ENCODE measurements around the gene MTHFSD. TPM values are rescaled to one million over a fixed set of nuclear protein-coding genes. Genes with fewer than 3 reads are reported as not detected.

Gene MTHFSD, protein sequence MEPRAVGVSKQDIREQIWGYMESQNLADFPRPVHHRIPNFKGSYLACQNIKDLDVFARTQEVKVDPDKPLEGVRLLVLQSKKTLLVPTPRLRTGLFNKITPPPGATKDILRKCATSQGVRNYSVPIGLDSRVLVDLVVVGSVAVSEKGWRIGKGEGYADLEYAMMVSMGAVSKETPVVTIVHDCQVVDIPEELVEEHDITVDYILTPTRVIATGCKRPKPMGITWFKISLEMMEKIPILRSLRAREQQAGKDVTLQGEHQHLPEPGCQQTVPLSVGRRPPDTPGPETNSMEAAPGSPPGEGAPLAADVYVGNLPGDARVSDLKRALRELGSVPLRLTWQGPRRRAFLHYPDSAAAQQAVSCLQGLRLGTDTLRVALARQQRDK
- 11.0 TPM for total RNA-seq
- polyA plus RNA-seq: 18.4 TPM
- long read RNA-seq, donor 1, partial matches to known transcripts: 0 of 1 reads
- long read RNA-seq, donor 1, other reads (novel, unspliced or antisense): 0 of 1 reads
- long read RNA-seq, donor 2: 0 reads
- long read RNA-seq, donor 3, transcript MTHFSD-219 (1 exons, 3,623 nt): major isoform, 22 of 29 reads
- long read RNA-seq, donor 3, partial matches to known transcripts: 0 of 29 reads
- long read RNA-seq, donor 3, other reads (novel, unspliced or antisense): 0 of 29 reads
- long read RNA-seq, donor 4, transcript MTHFSD-219 (1 exons, 3,623 nt): major isoform, 15 of 17 reads
- long read RNA-seq, donor 4, partial matches to known transcripts: 0 of 17 reads
- long read RNA-seq, donor 4, other reads (novel, unspliced or antisense): 0 of 17 reads
- long read RNA-seq, donor 5, transcript MTHFSD-219 (1 exons, 3,623 nt): major isoform, 11 of 17 reads
- long read RNA-seq, donor 5, partial matches to known transcripts: 0 of 17 reads
- long read RNA-seq, donor 5, other reads (novel, unspliced or antisense): 0 of 17 reads
- long read RNA-seq, donor 6, transcript MTHFSD-219 (1 exons, 3,623 nt): major isoform, 8 of 10 reads
- long read RNA-seq, donor 6, partial matches to known transcripts: 0 of 10 reads
- long read RNA-seq, donor 6, other reads (novel, unspliced or antisense): 0 of 10 reads
- long read RNA-seq, donor 7, transcript MTHFSD-219 (1 exons, 3,623 nt): major isoform, 9 of 11 reads
- long read RNA-seq, donor 7, partial matches to known transcripts: 0 of 11 reads
- long read RNA-seq, donor 7, other reads (novel, unspliced or antisense): 0 of 11 reads
- long read RNA-seq, donor 8, partial matches to known transcripts: 0 of 6 reads
- long read RNA-seq, donor 8, other reads (novel, unspliced or antisense): 0 of 6 reads
- long read RNA-seq, donor 9, transcript MTHFSD-219 (1 exons, 3,623 nt): major isoform, 5 of 5 reads
- long read RNA-seq, donor 9, partial matches to known transcripts: 0 of 5 reads
- long read RNA-seq, donor 9, other reads (novel, unspliced or antisense): 0 of 5 reads
- long read RNA-seq, donor 10, partial matches to known transcripts: 0 of 3 reads
- long read RNA-seq, donor 10, other reads (novel, unspliced or antisense): 0 of 3 reads

DNA sequence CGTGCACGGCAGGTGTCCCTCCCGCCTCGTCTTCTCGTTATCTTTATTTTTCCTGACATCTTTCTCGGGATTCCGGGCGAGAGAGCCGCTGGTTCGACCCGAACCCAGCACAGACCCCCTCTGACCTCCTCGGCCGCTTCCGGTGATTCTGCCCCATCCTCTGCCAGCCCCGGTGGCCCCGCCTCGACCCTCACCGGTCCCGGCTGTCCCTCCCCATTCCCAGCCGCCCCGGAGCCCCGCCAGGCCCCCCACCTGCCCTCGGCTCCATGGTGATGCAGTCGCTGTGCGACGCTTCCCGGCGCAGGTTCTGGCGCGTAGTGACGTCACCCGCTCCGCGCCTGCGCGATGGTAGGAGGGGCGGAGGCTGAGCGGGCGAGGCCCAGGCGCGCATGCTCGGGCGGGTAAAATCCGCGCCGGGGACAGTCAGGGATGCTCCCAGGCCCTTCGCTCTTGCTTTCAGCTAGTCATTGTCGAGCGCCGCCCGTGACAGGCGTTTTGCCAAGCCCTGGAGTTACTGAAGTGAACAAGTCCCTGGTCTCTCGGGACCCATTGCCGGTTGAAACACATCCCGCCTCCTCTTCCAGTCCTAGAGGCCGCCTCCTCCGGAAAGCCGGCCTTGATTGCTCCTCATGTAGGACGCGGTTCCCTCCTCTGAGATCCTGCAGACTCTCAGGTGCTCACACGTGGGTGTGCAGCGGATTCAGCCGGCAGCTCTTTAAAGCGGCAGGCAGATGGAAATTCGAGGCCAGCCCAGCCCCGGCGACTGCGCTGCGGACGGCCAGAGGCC lies at the start of gene MTHFSD:
Gene MTHFSD (minus strand): TSS at position 319 of the 787 bp plus-strand sequence. CDS start 51 bp downstream, at position 268.
- WGBS: 4% methylated on average over 70 of the region's 70 CpGs
- Histone ChIP-seq H3K36me3 (ENCODE audit: control insufficient read depth in 2 of 2, insufficient read depth in 2 of 2, low read length in 1 of 2) (peaks cover 4 to 9% of the 10 kb centered on the region in 2 donors), H3K27me3 (ENCODE audit: control insufficient read depth in 2 of 2, insufficient read depth in 1 of 2, low read length in 1 of 2) (peaks cover 9 to 12% of the 10 kb centered on the region in 2 donors), H3K27ac (ENCODE audit: low read depth in 1 of 2, low read length in 1 of 2) (peak within 1 kb of the TSS; percentile 75 to 84), H3K9me3 (ENCODE audit: control insufficient read depth in 2 of 2, insufficient read depth in 1 of 2, low read length in 1 of 2) (no peaks in the 10 kb centered on the region), H3K4me3 (ENCODE audit: low read length in 2 of 2) (peak within 1 kb of the TSS; percentile 94 to 95), H3K4me1 (ENCODE audit: control insufficient read depth in 2 of 2, insufficient read depth in 2 of 2, low read length in 2 of 2) (peaks cover 16 to 25% of the 10 kb centered on the region in 2 donors)
- peak; percentile 76 to 96 (median 91) for DNase-seq (ENCODE audit: low read depth in 6 of 9, low spot score in 9 of 9)

DNA sequence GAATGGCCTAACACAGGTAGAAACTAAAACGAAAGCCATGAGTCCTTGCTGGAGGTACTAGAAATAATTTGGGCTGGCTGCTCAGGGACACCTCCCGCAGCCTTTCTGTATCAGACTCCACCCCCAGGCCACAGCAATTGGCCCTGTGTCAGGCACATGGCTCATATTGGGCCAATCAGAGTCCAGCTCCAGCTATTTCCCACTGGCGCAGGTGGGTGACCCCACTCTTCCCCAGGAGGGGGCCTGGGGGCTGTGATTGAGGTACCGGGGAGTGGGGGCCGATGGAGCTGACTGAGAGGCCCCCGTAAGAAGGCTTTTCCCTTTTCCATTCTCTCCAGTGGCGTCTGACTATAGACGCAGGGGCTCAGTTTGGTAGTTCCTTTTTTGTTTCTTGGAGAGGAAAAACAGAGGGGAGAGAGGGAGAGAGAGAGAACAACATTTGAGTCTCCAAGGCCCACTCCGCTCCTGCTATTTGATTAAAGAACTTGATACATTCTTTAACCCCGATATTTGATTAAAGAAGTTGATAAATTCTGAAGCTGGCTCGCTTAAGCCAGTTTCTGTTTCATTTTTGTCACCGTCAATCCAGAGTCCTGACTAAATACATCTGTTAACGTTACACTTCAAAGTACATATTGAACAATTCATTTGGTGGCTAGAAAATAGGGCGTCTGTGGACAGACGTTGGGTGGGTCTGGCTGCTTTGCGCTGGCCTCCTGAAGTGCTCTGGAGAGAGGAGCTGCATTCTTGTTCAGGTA lies 49.6 kb upstream of the MTHFSD start:
- peak overlapping the region; percentile 6 to 7 for H3K4me3 ChIP-seq (ENCODE audit: low read length in 2 of 2)
- peaks cover 0 to 3% of the 10 kb centered on the region in 2 donors for H3K4me1 ChIP-seq (ENCODE audit: control insufficient read depth in 2 of 2, insufficient read depth in 2 of 2, low read length in 2 of 2)
- peak in 1 of 9 donors; percentile 5 for DNase-seq (ENCODE audit: low read depth in 6 of 9, low spot score in 9 of 9)

DNA sequence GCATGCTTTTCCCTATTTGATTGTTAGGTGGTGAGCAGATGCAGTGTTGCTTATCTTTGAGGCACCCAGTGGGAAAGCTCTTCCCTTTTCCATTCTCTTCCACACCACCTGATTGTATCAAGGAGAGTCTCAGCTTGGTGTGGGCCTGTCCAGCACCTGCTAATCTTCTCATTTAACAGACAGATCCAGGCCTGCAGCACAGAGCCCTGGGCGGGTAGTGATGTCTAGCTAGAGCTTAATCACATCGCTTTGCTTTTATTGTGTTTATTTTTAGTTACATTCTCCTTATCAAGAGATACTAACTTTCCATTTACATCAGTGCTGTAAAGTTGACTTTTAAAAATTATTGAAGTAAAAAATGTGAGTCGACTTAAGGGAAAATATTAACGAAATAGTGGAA lies 47.5 kb upstream of the MTHFSD start:
- Histone ChIP-seq H3K36me3 (ENCODE audit: control insufficient read depth in 2 of 2, insufficient read depth in 2 of 2, low read length in 1 of 2) (no peaks in the 10 kb centered on the region), H3K4me3 (ENCODE audit: low read length in 2 of 2) (no peak overlapping the region), H3K4me1 (ENCODE audit: control insufficient read depth in 2 of 2, insufficient read depth in 2 of 2, low read length in 2 of 2) (peaks cover 0 to 3% of the 10 kb centered on the region in 2 donors), H3K27ac (ENCODE audit: low read depth in 1 of 2, low read length in 1 of 2) (no peak overlapping the region), H3K27me3 (ENCODE audit: control insufficient read depth in 2 of 2, insufficient read depth in 1 of 2, low read length in 1 of 2) (peaks cover 0 to 2% of the 10 kb centered on the region in 2 donors), H3K9me3 (ENCODE audit: control insufficient read depth in 2 of 2, insufficient read depth in 1 of 2, low read length in 1 of 2) (peaks cover 0 to 3% of the 10 kb centered on the region in 2 donors)
- DNase-seq (ENCODE audit: low read depth in 6 of 9, low spot score in 9 of 9): no peak
- WGBS: 93% methylated on average over 4 of the region's 4 CpGs

More for the DNA sequence above, 49.6 kb upstream of the MTHFSD start:
- Histone ChIP-seq H3K27ac (ENCODE audit: low read depth in 1 of 2, low read length in 1 of 2) (no peak overlapping the region), H3K36me3 (ENCODE audit: control insufficient read depth in 2 of 2, insufficient read depth in 2 of 2, low read length in 1 of 2) (no peaks in the 10 kb centered on the region), H3K27me3 (ENCODE audit: control insufficient read depth in 2 of 2, insufficient read depth in 1 of 2, low read length in 1 of 2) (peaks cover 0 to 2% of the 10 kb centered on the region in 2 donors), H3K9me3 (ENCODE audit: control insufficient read depth in 2 of 2, insufficient read depth in 1 of 2, low read length in 1 of 2) (peaks cover 0 to 3% of the 10 kb centered on the region in 2 donors)
- 16% methylated on average over 16 of the region's 16 CpGs for WGBS

DNA sequence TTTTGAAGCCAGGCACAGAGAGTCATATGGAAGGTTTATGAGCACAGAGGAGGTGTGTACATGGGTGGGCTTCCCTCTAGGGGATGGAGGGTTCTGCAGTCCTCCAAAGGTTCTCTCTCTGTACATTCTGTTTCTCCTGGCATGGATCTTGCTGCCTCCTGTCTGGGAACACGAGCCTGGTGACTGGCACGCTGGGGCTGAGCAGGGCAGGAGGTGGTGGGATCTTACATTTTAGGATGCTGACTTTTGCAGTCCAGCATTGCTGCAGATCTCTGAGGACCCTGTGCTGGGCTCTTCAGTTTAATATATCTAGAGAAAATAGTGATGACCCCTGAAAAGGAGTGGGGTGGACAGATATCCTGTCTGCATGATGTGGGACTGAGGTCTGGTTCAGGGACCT lies 46.3 kb upstream of the MTHFSD start:
- H3K4me3 ChIP-seq (ENCODE audit: low read length in 2 of 2): no peak overlapping the region

DNA sequence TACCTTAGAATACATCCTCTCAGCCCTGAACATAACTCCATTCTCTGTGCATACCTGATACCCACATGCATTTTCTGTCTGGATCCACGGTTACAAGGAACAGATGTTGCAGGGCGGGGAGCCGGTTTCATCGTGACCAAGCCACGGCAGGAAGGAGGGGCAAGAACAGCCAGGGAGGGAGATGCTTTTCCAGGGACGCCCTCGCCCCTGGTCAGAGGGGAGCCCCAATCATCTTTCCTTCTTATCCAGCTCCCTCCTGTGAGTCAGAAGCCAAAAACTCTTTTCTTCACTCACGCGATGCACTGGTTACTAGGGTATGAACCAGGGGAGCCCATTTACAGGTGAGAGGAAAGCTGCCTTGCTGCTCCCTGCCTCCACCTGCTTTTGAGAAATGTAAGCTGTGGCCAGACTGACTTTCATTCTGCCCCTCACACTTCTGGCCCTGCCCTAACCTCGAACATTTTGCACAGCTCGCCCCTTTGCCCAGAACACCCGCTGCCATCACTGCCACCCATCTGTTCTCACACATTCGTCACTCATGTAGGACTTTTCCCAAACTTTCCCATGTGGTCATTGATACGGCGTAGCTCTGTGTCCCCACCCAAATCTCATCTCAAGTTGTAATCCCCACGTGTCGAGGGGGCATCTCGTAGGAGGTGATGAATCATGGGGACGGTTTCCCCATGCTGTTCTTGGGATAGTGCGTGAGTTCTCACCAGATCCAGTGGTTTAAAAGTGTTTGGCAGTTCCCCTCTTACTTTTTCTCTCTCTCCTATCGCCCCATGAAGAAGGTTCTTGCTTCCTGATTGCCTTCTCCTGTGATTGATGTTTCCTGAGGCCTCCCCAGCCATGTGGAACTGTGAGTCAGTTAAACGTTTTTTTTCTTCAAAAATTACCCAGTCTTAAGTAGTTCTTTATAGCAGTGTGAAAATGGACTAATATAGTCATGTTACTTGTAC lies 43.9 kb upstream of the MTHFSD start:
- Histone ChIP-seq H3K9me3 (ENCODE audit: control insufficient read depth in 2 of 2, insufficient read depth in 1 of 2, low read length in 1 of 2) (no peaks in the 10 kb centered on the region), H3K4me3 (ENCODE audit: low read length in 2 of 2) (no peak overlapping the region), H3K4me1 (ENCODE audit: control insufficient read depth in 2 of 2, insufficient read depth in 2 of 2, low read length in 2 of 2) (no peaks in the 10 kb centered on the region), H3K27me3 (ENCODE audit: control insufficient read depth in 2 of 2, insufficient read depth in 1 of 2, low read length in 1 of 2) (no peaks in the 10 kb centered on the region), H3K27ac (ENCODE audit: low read depth in 1 of 2, low read length in 1 of 2) (no peak overlapping the region), H3K36me3 (ENCODE audit: control insufficient read depth in 2 of 2, insufficient read depth in 2 of 2, low read length in 1 of 2) (no peaks in the 10 kb centered on the region)
- 47% methylated on average over 22 of the region's 22 CpGs for WGBS
- DNase-seq (ENCODE audit: low read depth in 6 of 9, low spot score in 9 of 9): no peak

More for the DNA sequence above, 46.3 kb upstream of the MTHFSD start:
- Histone ChIP-seq H3K36me3 (ENCODE audit: control insufficient read depth in 2 of 2, insufficient read depth in 2 of 2, low read length in 1 of 2) (no peaks in the 10 kb centered on the region), H3K4me1 (ENCODE audit: control insufficient read depth in 2 of 2, insufficient read depth in 2 of 2, low read length in 2 of 2) (peaks cover 0 to 3% of the 10 kb centered on the region in 2 donors), H3K9me3 (ENCODE audit: control insufficient read depth in 2 of 2, insufficient read depth in 1 of 2, low read length in 1 of 2) (peaks cover 0 to 3% of the 10 kb centered on the region in 2 donors), H3K27ac (ENCODE audit: low read depth in 1 of 2, low read length in 1 of 2) (no peak overlapping the region), H3K27me3 (ENCODE audit: control insufficient read depth in 2 of 2, insufficient read depth in 1 of 2, low read length in 1 of 2) (peaks cover 0 to 2% of the 10 kb centered on the region in 2 donors)
- DNase-seq (ENCODE audit: low read depth in 6 of 9, low spot score in 9 of 9): no peak
- 87% methylated on average over 2 of the region's 2 CpGs for WGBS

DNA sequence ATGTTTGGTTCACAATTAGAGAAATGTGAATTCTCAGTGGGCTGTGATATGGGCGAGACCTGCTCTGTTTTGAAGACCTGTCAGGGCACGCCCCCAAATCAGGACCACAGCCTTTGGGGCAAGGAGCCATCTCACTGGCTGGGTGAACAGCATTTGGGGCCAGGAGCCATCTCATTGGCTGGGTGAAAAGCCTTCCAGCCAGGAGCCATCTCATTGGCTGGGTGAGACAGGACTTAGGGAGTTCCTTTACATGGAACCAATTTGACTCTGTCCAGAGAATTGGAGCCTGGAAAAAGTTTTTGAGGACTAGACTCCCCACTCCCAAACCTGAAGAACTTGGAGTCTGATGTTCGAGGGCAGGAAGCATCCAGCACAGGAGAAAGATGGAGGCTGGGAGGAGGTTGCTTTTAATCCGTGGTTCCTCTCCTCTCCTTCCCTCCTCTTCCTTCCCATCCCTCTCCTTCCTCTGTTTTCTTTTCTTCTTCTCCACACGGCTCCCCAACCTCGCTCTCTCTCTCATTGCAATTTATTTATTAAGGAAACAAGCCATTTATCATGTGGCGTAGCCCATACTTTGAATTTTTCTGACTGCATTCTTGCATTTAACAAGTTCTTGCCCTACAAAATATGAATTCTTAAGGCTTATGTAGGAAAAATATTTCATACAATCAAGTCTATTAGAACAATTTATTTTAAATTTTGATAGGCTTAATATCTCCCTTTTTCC lies 43.0 kb upstream of the MTHFSD start:
- H3K9me3 ChIP-seq (ENCODE audit: control insufficient read depth in 2 of 2, insufficient read depth in 1 of 2, low read length in 1 of 2): no peaks in the 10 kb centered on the region
- no peaks in the 10 kb centered on the region for H3K36me3 ChIP-seq (ENCODE audit: control insufficient read depth in 2 of 2, insufficient read depth in 2 of 2, low read length in 1 of 2)
- 65% methylated on average over 7 of the region's 7 CpGs for WGBS
- H3K4me3 ChIP-seq (ENCODE audit: low read length in 2 of 2): no peak overlapping the region
- no peak for DNase-seq (ENCODE audit: low read depth in 6 of 9, low spot score in 9 of 9)
- H3K4me1 ChIP-seq (ENCODE audit: control insufficient read depth in 2 of 2, insufficient read depth in 2 of 2, low read length in 2 of 2): no peaks in the 10 kb centered on the region
- H3K27me3 ChIP-seq (ENCODE audit: control insufficient read depth in 2 of 2, insufficient read depth in 1 of 2, low read length in 1 of 2): peaks cover 3 to 8% of the 10 kb centered on the region in 2 donors
- H3K27ac ChIP-seq (ENCODE audit: low read depth in 1 of 2, low read length in 1 of 2): no peak overlapping the region
